GM12873 (cell line): ENCODE data around the gene ZNF154.

Source experiments
- TF ChIP-seq, protein P1 (sequence below): IDR thresholded peaks from 2 replicates; pipeline ENCODE4 v1.5.1; 2012; ENCODE audit warnings: low read depth, mild to moderate bottlenecking, moderate library complexity, low read length, control low read depth; ENCODE audit not compliant: insufficient read depth; ENCODE audit errors: missing control alignments

ZNF154 gene

DNA sequence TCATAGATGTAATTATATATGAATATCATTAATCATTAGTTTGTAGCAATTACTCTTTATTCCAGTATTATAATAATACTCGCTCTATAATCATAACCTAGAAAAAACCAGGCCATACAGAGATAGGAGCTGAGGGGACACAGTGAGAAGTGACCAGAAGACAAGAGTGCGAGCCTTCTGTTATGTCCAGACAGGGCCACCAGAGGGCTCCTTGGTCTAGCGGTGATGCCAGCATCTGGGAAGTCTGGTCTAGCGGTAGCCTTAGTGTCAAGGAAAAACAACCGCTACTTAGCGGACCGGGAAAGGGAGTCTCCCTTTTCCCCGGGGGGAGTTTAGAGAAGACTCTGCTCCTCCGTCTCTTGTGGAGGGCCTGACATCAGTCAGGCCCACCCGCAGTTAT, 29.3 kb upstream of the ZNF154 start:
- TF ChIP-seq, protein P1, sequence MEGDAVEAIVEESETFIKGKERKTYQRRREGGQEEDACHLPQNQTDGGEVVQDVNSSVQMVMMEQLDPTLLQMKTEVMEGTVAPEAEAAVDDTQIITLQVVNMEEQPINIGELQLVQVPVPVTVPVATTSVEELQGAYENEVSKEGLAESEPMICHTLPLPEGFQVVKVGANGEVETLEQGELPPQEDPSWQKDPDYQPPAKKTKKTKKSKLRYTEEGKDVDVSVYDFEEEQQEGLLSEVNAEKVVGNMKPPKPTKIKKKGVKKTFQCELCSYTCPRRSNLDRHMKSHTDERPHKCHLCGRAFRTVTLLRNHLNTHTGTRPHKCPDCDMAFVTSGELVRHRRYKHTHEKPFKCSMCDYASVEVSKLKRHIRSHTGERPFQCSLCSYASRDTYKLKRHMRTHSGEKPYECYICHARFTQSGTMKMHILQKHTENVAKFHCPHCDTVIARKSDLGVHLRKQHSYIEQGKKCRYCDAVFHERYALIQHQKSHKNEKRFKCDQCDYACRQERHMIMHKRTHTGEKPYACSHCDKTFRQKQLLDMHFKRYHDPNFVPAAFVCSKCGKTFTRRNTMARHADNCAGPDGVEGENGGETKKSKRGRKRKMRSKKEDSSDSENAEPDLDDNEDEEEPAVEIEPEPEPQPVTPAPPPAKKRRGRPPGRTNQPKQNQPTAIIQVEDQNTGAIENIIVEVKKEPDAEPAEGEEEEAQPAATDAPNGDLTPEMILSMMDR = peak; percentile 42

- TF ChIP-seq, protein P1 = no peak
Observed at GRCh38 chr19:57720878-57721277, 11.9 kb upstream of the ZNF154 start.

DNA sequence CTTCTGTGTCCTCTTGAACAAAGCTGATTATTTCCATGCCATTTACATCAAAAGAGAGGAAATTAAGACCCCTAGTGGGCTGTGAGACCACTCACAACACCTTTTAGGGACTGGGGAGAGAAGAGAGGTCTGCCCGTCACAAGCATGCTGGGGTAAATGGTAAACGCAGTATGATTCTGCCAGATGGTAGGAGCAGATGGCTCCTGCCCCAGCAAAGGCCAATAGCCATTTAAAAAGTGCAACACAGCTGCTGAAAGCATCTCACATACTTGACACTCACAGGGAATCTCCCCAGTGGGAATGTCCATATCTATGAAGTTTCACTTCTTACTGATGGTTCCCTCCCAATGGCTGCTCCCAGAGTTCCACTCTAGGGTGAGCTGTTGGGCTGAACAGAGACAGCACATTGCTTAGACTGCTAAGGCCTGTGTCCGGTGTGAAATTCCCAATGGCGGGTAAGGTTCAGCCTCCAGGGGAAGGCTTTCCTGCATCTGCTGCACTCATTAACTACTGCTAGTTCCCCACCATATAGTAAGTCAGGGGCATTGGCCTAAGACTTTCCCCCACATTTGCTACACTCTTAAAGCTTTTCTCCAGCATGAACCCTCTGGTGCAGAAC, 11.0 kb upstream of the ZNF154 start:
- TF ChIP-seq, protein P1 = no peak

DNA sequence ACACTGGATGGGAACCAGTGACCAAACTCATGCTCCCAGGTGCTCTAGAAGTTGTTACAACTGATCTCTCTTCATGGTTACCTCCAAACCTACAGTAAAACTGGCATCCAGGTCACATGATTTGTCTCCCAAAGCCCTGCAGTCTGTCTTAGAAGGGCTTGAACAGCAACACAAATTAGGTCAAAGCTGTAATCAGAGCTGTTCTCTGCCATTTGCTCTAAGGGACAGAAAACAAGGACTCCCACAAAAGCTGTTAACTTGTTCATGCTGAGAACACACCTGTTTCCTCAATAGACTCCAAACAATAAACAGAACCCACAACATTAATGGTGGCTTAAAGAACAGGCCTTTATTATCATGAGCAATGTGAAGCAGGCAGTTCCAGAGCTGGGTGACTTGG, 10.4 kb upstream of the ZNF154 start:
- TF ChIP-seq, protein P1 = no peak

DNA sequence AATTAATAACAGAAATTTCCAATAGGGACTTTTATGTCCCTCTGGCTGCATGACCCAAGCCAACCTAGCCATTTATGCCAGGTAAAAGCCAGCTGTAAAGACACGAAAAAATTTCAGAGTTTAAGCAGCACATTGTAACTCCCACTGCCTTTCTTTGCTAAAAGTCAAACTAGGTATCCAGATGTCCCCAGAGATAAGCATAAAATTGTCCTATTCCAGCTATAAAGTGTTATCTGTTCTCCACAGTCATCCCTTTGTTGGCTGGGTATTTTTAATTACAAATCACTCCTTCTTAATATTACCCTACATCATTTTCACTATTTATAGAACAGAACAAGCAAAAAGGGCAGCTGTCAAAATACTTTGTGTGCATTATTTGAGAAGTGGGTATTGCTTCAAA, 3.2 kb upstream of the ZNF154 start:
- TF ChIP-seq, protein P1 = no peak

GRCh38 chr19:57709616-57710015, 612 bp upstream of the ZNF154 start:
- TF ChIP-seq, protein P1 = no peak

DNA sequence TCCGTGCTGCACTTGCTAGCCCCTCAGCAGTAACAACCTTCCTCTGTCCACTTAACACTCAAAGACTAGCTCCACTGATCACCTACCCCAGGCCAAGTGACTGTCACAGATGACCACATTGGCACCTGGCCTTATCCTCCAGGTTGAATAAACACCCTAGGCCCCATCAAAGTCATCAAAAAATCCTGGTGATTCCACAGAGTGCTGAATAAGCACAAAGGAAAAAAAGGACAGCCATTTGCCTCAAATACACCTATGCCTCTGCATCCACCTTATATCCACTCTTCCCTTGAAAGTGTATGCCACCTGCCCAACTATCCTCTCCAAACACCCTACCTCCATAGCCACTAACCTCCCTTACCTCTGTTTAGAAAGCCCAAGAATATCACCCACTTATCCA, 2.7 kb downstream of the ZNF154 start:
- TF ChIP-seq, protein P1 = no peak

DNA sequence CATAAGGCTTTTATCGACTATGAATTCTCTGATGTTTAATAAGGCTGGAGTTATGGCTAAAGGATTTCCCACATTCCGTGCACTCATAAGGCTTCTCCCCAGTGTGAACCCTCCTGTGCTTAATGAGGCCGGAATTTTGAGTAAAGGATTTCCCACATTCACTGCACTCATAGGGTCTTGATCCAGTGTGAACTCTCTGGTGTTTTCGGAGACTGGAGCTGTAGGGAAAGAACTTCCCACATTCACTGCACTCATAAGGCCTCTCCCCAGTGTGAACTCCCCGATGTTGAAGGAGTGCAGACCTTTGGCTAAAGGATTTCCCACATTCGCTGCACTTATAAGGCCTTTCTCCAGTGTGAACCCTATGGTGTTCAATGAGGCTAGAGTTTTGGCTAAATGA, 7.4 kb downstream of the ZNF154 start:
- TF ChIP-seq, protein P1 = no peak
